GM18858 (cell line): ENCODE measurements around the gene EXOC4.

Experiments used
- ATAC-seq: cut with Tn5 transposase; IDR thresholded peaks from one replicate; pipeline ENCODE4 v1.9.1; 2021; ENCODE audit not compliant: unreplicated experiment

Gene EXOC4

DNA sequence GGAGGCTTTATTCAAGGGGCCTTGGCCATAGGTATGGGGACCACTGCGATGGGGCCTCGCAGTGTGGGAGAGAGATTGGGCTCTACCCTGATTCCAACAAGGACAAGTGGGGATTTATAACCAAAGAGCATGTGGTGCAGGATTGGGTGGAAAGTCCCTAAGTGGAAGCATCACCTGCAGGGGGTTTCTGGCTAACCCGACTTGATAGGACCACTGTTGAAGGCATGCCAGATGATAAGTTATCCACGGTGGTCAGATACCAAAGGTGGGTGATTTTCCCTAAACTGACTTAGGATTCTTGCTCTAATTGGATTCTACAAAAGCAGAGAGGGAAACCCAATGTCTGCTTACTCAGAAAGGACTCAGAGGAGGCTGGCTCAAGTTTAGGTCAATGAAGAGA, 444.7 kb downstream of the EXOC4 start:
- ATAC-seq: no peak

DNA sequence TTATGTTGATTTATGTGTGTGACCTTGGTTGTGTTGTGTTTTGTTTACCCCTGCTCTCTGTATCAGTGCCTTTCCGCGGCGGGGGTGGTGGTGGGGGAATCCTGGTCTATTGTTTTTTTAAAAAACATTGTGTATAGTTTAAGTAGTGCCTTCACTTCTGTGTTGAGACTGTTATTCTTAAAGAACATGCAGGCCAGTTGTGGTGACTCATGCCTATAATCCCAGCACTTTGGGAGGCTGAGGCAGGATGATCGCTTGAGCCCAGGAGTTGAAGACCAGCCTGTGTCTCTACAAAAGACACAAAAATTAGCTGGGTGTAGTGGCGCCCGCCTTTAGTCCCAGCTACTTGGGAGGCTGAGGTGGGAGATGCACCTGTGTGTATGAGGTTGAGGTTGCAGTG, 445.2 kb downstream of the EXOC4 start:
- no peak for ATAC-seq

DNA sequence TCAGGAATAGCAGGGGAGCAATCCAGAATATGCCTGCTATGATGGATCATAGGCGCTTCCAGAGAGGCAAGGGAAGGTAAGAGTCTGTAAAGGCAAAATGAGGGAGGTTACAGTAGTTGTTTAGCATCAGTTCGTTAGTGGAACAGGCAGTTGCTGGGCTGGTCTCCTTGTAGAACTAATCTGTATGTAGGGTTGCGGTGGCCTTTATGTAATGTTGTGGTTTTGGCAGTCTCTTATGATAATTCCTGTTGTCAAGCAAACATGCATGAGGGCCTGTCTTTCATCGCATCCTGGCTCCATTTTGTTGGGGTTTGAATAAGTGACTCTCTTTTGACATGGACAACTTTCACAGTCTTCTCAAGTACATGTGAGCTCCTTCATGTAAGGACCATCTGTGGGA, 446.5 kb downstream of the EXOC4 start:
- no peak for ATAC-seq

DNA sequence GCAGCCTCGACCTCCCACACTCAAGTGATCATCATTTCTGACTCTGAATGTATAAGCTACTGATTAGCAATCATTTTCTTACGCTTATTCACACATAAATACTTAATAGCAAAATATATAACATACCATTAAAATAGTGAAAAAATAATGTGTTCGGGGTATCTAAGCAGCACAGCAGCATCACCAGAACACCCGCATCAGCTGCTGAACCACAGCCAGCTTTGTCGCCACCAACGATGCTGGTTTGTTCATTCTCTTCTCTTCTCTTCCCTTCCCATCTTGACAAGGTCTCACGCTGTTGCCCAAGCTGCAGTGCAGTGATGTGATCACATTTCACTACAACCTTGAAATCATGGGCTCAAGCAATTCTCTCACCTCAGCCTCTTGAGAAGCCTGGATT, 449.2 kb downstream of the EXOC4 start:
- ATAC-seq: no peak

- no peak for ATAC-seq
Observed at GRCh38 chr7:133702960-133703359, 450.1 kb downstream of the EXOC4 start.

DNA sequence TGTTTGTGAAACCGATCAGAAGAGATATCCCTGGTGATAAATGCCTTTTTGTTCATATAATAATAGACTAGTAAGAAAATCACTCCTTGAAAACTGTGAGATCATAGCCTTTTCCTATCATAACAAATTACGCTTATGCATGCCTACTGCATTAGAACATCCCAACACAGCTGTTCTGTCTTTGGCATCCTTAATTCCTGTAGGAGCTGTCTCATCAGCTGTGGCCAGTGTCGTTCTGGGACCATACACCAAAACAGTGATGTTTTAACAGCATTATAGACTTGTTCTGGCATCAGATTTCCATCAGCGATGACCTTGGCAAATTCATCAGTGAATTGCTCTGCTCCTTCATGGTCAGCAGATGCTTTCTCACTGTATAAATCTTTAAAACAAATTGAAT, 450.7 kb downstream of the EXOC4 start:
- no peak for ATAC-seq

GRCh38 chr7:133704453-133704852, 451.6 kb downstream of the EXOC4 start:
- no peak for ATAC-seq

GRCh38 chr7:133705596-133705995, 452.7 kb downstream of the EXOC4 start:
- no peak for ATAC-seq

DNA sequence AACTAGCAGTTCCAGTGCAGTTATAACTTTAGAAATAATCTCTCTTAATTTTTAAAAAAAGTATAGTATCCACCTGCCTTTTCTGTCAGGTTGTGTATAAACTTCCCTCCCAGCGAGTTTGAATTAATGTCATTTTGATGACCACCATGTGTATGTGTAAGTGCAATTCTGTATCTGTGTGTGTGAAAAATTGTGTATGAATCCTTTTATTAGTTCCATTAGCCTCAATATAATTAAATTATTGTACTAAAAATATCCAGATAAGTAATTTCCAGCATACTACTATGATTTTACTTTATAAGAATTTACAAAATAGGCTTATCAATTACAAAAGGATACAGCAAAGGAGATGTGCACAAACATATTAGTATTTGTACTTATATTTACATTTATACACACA, 453.1 kb downstream of the EXOC4 start:
- no peak for ATAC-seq

DNA sequence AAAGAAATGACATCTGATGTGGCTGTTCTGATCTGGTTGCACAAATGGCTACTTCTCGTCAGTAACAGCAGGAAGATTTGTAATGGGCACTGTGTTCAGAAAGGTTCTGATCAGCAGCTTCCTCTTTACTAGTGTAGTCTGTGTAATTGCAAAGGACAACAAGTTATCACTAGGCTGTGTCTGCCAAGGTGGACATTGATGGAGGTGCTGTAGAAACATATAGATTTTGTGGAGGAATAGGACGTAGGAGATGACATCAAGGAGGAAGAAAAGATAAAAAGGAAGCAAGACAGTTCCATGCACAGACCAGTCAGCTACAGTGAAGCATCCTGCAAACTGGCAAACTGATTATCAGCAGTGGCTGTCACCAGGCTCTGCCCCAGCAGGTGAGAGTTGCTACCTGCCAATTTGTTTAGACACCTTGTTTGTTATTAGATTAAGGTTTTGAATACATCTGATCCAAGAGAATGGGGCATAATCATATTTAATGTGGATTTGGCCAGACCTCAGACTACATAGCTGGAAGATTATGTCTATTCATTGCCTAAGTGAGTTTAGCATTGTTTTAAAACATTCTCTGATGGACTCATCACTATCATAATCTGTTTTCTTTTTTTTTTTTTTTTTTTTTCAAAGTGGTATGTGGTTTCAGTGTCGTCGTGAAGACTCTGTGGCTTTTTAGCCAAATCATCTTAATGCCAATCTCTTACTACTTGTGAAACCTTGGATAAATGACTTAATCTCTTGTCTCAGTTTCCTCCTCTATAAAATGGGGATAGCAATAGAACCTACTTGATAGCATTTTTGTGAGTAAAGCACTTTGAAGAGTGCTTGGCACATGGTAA, 456.4 kb downstream of the EXOC4 start:
- ATAC-seq: no peak

GRCh38 chr7:133712544-133712943, 459.7 kb downstream of the EXOC4 start:
- ATAC-seq: no peak

- no peak for ATAC-seq
Observed at GRCh38 chr7:133714654-133715053, 461.8 kb downstream of the EXOC4 start.

DNA sequence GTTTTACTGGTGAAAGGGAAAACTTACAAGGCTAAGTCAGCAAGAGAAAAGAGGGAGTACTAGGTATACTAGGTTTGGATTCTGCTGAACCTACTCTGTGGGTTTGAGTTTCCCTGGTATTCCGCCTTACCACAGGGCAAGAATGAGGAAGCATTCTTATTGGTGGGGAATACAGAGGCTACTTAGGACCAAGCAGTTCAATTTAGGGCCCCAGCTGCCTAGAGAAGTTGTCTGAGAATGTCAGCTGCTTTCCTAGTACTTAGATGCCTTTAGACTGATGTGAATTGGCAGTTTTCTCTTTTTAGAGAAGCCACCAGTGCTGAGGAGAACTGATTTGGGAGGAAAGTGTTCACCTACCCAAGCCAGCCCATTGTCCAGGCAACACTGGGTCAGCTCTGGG, 465.3 kb downstream of the EXOC4 start:
- no peak for ATAC-seq

DNA sequence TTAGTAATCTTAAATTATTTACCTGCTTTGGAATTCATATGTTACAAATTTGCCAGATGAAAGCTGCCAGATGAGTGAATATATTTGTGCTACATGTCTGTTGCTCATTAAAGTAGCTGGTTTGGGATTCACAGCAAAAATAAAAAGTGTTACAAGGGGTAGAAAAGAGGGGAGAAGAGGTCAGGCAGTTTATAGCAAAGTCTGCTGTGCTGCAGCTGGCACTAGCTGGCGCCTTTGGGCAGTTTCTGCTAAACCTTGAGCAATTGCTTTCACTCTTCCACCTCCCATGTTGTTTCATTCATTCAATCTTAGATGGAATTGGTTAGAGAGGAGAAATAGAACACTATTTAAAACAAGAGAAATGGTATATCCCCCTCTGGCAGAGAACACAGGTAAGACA, 470.2 kb downstream of the EXOC4 start:
- no peak for ATAC-seq

DNA sequence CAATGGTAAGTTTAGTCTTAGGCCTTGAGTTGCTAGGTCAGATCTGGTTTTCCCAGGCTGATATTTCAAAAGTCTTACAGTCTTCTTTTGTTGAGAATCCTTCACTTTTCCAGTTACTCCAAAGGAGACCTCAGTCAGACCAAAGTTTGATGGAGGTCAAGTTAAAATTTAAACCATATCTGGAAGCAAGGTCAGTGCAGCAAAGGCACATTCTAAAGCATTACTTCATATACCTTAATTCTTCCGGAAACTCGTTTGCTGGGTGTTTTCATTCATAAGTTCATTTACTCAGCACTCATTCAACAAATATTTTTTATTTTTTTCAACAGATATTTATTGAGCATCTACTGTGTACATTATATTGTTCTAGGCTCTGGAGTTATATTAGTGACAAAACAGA, 471.3 kb downstream of the EXOC4 start:
- ATAC-seq: no peak

DNA sequence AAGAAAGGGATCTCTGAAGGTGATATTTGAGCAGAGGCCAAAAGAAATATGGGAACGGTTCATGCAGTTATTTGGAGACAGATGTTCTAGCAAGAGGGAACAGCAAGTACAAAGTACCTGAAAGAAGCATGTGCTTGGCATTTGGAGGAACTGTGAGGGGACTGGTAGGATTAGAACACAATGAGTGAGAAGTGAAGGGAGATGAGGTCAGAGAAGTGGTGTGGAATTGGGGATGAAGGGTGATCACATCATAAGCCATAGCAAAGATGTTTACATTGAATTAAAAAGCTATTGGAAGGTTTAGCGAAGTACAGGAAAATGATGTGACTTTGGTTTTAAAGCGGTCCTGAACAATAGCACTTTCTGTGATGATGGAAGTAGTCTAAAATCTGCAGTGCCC, 471.8 kb downstream of the EXOC4 start:
- no peak for ATAC-seq

DNA sequence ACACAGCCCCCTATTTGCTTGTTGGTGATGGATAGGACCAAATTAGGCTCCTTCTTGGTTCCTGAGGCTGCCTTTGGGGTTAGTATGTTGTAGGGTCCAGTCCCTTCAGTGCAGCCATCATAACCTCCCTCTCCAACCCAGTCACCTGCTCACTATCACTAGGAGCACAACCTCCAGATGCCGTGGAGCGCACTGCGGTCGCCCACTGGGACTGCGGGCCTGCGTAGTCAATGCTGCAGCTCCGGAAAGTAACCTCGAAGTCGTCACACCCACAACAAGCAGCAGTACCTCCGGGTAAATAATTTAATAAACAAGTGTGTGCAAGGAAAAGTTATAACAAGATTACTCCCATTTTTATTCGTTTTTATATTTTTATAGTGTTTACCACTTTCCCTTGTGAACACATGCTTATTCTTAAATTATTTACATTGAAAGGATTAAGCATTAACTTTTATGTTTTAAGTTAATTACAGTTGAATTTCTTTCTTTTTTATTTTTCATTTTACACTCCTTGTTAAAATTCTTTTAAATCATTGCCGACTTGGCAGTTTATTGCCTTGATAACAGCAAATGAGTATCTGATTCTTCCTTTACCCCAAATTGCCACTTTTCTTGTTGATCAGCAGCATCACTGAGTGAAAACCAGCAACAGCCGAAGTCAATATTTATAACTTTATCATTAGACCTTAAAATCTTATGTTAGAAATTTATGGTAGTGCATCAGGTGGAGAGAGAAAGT, 474.8 kb downstream of the EXOC4 start:
- no peak for ATAC-seq

GRCh38 chr7:133730360-133730759, 477.5 kb downstream of the EXOC4 start:
- ATAC-seq: no peak

DNA sequence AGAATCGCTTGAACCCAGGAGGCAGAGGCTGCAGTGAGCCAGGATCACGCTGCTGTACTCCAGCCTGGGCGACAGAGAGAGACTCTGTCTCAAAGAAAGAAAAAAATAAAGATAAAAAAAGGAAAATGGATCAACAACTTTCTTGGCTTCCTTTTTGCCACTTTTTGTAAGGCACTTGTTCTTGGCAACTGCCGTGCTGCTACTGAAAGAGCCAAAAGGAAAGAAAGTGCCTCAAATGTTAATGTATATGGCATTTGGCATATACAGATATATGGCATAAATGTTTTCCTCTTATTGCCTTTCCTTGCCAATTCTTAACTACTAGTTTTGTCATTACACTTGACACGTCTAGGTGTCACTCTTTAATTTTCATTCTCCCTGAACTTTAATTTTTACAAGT, 480.5 kb downstream of the EXOC4 start:
- ATAC-seq: no peak

GRCh38 chr7:133735222-133735621, 482.3 kb downstream of the EXOC4 start:
- ATAC-seq: no peak

GRCh38 chr7:133739817-133740216, 486.9 kb downstream of the EXOC4 start:
- ATAC-seq: no peak

GRCh38 chr7:133741078-133741477, 488.2 kb downstream of the EXOC4 start:
- ATAC-seq: no peak
